Right lobe of liver (tissue), 4 donors: Measurements from ENCODE around the gene HDAC4.

Experiments used
- CTCF ChIP-seq, 4 donors: fragments of 200-600 bp in 3 of 4; fragments of 450-650 bp in 1 of 4; IDR thresholded peaks; one replicate each; pipeline versions ENCODE4 v1.5.1 to v1.8.0; 2016 to 2022; ENCODE audit warnings: antibody characterized with exemption in 4 of 4, mild to moderate bottlenecking in 2 of 4
- POLR2A ChIP-seq: fragments of 450-650 bp; IDR thresholded peaks from one replicate; pipeline ENCODE4 v1.6.1; 2017; ENCODE audit warnings: antibody characterized with exemption, mild to moderate bottlenecking
- donor health status: DM: no; HTN: no; CAD: no.
- donor health status: DM: no; HTN: no; CAD: no.
- donor health status: DM: no; HTN: yes; CAD: no.

GRCh38 chr2:239186516-239187357 is 214.1 kb downstream of the HDAC4 start:
- TF ChIP-seq CTCF (IDR thresholded peaks at IDR 0.05) (no peak), POLR2A (no peak)
